Measurements from ENCODE around the gene GALNT2. TPM values are rescaled to one million over a fixed set of nuclear protein-coding genes. Genes with fewer than 3 reads are reported as not detected.

The GALNT2 gene
- total and polyA plus RNA-seq, 9 donors: 38.6 to 142 (median 83.7) TPM

- intact Hi-C loops (cut with DNase I): no loop called here
- no peak overlapping the region for H3K27ac ChIP-seq
- WGBS, 3 donors: 60 to 65% (median 64%) methylated on average over 18 of the region's 18 CpGs
- no peaks in the 10 kb centered on the region for H3K4me1 ChIP-seq (ENCODE audit: insufficient read depth)
- TF ChIP-seq EP300 (IDR thresholded peaks at IDR 0.05) (no peak), POLR2A (IDR thresholded peaks at IDR 0.05) (no peak), CTCF (IDR thresholded peaks at IDR 0.05) (no peak)
- no peak overlapping the region for H3K4me3 ChIP-seq
- DNase-seq: no peak
- no peaks in the 10 kb centered on the region for H3K9me3 ChIP-seq
- H3K27me3 ChIP-seq: no peaks in the 10 kb centered on the region
- no peaks in the 10 kb centered on the region for H3K36me3 ChIP-seq
These were observed 254.8 kb downstream of the GALNT2 start for GRCh38 chr1:230321741-230322420.

GRCh38 chr1:230322421-230322756 is 255.4 kb downstream of the GALNT2 start:
- Histone ChIP-seq H3K4me1 (ENCODE audit: insufficient read depth) (no peaks in the 10 kb centered on the region), H3K27me3 (no peaks in the 10 kb centered on the region), H3K27ac (no peak overlapping the region), H3K36me3 (no peaks in the 10 kb centered on the region), H3K9me3 (no peaks in the 10 kb centered on the region), H3K4me3 (no peak overlapping the region)
- TF ChIP-seq POLR2A (IDR thresholded peaks at IDR 0.05): no peak
- TF ChIP-seq EP300 (IDR thresholded peaks at IDR 0.05): no peak
- no peak for TF ChIP-seq CTCF (IDR thresholded peaks at IDR 0.05)
- intact Hi-C loops (cut with DNase I): no loop called here
- WGBS, 3 donors: 93% methylated on average over 15 of the region's 15 CpGs
- no peak for DNase-seq

GRCh38 chr1:230322967-230323547 is 256.0 kb downstream of the GALNT2 start:
- WGBS, 3 donors: 91 to 94% (median 93%) methylated on average over 23 of the region's 23 CpGs
- intact Hi-C loops (cut with DNase I): no loop called here
- Histone ChIP-seq H3K4me3 (no peak overlapping the region), H3K4me1 (ENCODE audit: insufficient read depth) (no peaks in the 10 kb centered on the region), H3K9me3 (no peaks in the 10 kb centered on the region), H3K36me3 (no peaks in the 10 kb centered on the region), H3K27ac (no peak overlapping the region), H3K27me3 (no peaks in the 10 kb centered on the region)
- no peak for DNase-seq
- TF ChIP-seq CTCF (IDR thresholded peaks at IDR 0.05): no peak
- no peak for TF ChIP-seq POLR2A (IDR thresholded peaks at IDR 0.05)
- TF ChIP-seq EP300 (IDR thresholded peaks at IDR 0.05): no peak

GRCh38 chr1:230323686-230324085 is 256.6 kb downstream of the GALNT2 start:
- Histone ChIP-seq H3K27me3 (no peaks in the 10 kb centered on the region), H3K4me1 (ENCODE audit: insufficient read depth) (no peaks in the 10 kb centered on the region), H3K36me3 (no peaks in the 10 kb centered on the region), H3K9me3 (no peaks in the 10 kb centered on the region), H3K27ac (no peak overlapping the region), H3K4me3 (no peak overlapping the region)
- intact Hi-C loops (cut with DNase I): no loop called here
- TF ChIP-seq CTCF (IDR thresholded peaks at IDR 0.05) (no peak), POLR2A (IDR thresholded peaks at IDR 0.05) (no peak), EP300 (IDR thresholded peaks at IDR 0.05) (no peak)
- DNase-seq: no peak
- 82 to 87% (median 85%) methylated on average over 9 of the region's 9 CpGs for WGBS, 3 donors

All from ovary (tissue), 9 donors.